ENCODE measurements around the gene RAB27A.

GRCh38 chr15:55197362-55197705 is 92.3 kb downstream of the RAB27A start:
- TF ChIP-seq CTCF (IDR thresholded peaks at IDR 0.05), result no peak
- TF ChIP-seq ZFX (IDR thresholded peaks at IDR 0.05; ENCODE audit: borderline replicate concordance), result no peak
